Measurements from ENCODE around the gene F12. TPM values are rescaled to one million over a fixed set of nuclear protein-coding genes. Genes with fewer than 3 reads are reported as not detected.

The F12 gene
- total RNA-seq: 1 to 10 TPM; 5.6 TPM

- Mint-ChIP-seq H3K36me3 (no peaks in the 10 kb centered on the region), H3K4me3 (no peak within 1 kb of the TSS), H3K27me3 (no peaks in the 10 kb centered on the region), H3K9me3 (no peaks in the 10 kb centered on the region), H3K4me1 (peaks cover 39% of the 10 kb centered on the region), H3K27ac (no peak within 1 kb of the TSS)
- no peak for DNase-seq
Measured at GRCh38 chr5:177409043-177409801, at the start of gene F12. TSS of gene F12 (minus strand) at chr5:177409564. CDS start at chr5:177409527, 37 bp downstream.

- Mint-ChIP-seq H3K4me3 (no peak overlapping the region), H3K27me3 (no peaks in the 10 kb centered on the region), H3K9me3 (no peaks in the 10 kb centered on the region), H3K4me1 (peaks cover 25% of the 10 kb centered on the region), H3K27ac (no peak overlapping the region), H3K36me3 (peaks cover 27% of the 10 kb centered on the region)
- no peak for DNase-seq
Measured at GRCh38 chr5:177458912-177459350, 49.6 kb upstream of the F12 start.

GRCh38 chr5:177457852-177458681, 48.7 kb upstream of the F12 start:
- no peaks in the 10 kb centered on the region for H3K9me3 Mint-ChIP-seq
- no peak overlapping the region for H3K27ac Mint-ChIP-seq
- H3K36me3 Mint-ChIP-seq: peaks cover 20% of the 10 kb centered on the region
- peaks cover 28% of the 10 kb centered on the region for H3K4me1 Mint-ChIP-seq
- no peak overlapping the region for H3K4me3 Mint-ChIP-seq
- no peaks in the 10 kb centered on the region for H3K27me3 Mint-ChIP-seq
- DNase-seq: no peak

- Mint-ChIP-seq H3K4me3 (peak overlapping the region; percentile 64), H3K9me3 (no peaks in the 10 kb centered on the region), H3K4me1 (peaks cover 22% of the 10 kb centered on the region), H3K27ac (peak overlapping the region; percentile 51), H3K27me3 (no peaks in the 10 kb centered on the region), H3K36me3 (peaks cover 13% of the 10 kb centered on the region)
- DNase-seq: peak; percentile 77
Measured at GRCh38 chr5:177456976-177457851, 47.9 kb upstream of the F12 start.

GRCh38 chr5:177456591-177456964, 47.2 kb upstream of the F12 start:
- no peaks in the 10 kb centered on the region for H3K27me3 Mint-ChIP-seq
- peaks cover 22% of the 10 kb centered on the region for H3K4me1 Mint-ChIP-seq
- no peaks in the 10 kb centered on the region for H3K9me3 Mint-ChIP-seq
- H3K36me3 Mint-ChIP-seq: peaks cover 8% of the 10 kb centered on the region
- H3K4me3 Mint-ChIP-seq: peak overlapping the region; percentile 84
- H3K27ac Mint-ChIP-seq: peak overlapping the region; percentile 54
- DNase-seq: no peak

GRCh38 chr5:177455661-177456590, 46.6 kb upstream of the F12 start:
- peak overlapping the region; percentile 84 for H3K4me3 Mint-ChIP-seq
- no peaks in the 10 kb centered on the region for H3K27me3 Mint-ChIP-seq
- peak overlapping the region; percentile 86 for H3K27ac Mint-ChIP-seq
- no peaks in the 10 kb centered on the region for H3K9me3 Mint-ChIP-seq
- H3K4me1 Mint-ChIP-seq: peaks cover 18% of the 10 kb centered on the region
- H3K36me3 Mint-ChIP-seq: peaks cover 5% of the 10 kb centered on the region
- DNase-seq: peak; percentile 89

- peaks cover 5% of the 10 kb centered on the region for H3K36me3 Mint-ChIP-seq
- peaks cover 18% of the 10 kb centered on the region for H3K4me1 Mint-ChIP-seq
- peak; percentile 96 for DNase-seq
- peak overlapping the region; percentile 84 for H3K4me3 Mint-ChIP-seq
- no peaks in the 10 kb centered on the region for H3K27me3 Mint-ChIP-seq
- H3K9me3 Mint-ChIP-seq: no peaks in the 10 kb centered on the region
- peak overlapping the region; percentile 74 for H3K27ac Mint-ChIP-seq
Measured at GRCh38 chr5:177455036-177455660, 45.8 kb upstream of the F12 start.

GRCh38 chr5:177454397-177455035, 45.2 kb upstream of the F12 start:
- peak; percentile 93 for DNase-seq
- Mint-ChIP-seq H3K4me3 (peak overlapping the region; percentile 84), H3K27ac (no peak overlapping the region), H3K4me1 (peaks cover 18% of the 10 kb centered on the region), H3K9me3 (no peaks in the 10 kb centered on the region), H3K36me3 (peaks cover 4% of the 10 kb centered on the region), H3K27me3 (no peaks in the 10 kb centered on the region)

GRCh38 chr5:177453852-177454396, 44.6 kb upstream of the F12 start:
- no peak for DNase-seq
- H3K27ac Mint-ChIP-seq: peak overlapping the region; percentile 80

GRCh38 chr5:177452688-177453638, 43.6 kb upstream of the F12 start:
- H3K9me3 Mint-ChIP-seq: no peaks in the 10 kb centered on the region
- H3K27me3 Mint-ChIP-seq: no peaks in the 10 kb centered on the region
- no peak overlapping the region for H3K27ac Mint-ChIP-seq
- H3K36me3 Mint-ChIP-seq: peaks cover 10% of the 10 kb centered on the region
- H3K4me1 Mint-ChIP-seq: peaks cover 26% of the 10 kb centered on the region
- H3K4me3 Mint-ChIP-seq: no peak overlapping the region
- DNase-seq: no peak

More at GRCh38 chr5:177453852-177454396, 44.6 kb upstream of the F12 start:
- no peaks in the 10 kb centered on the region for H3K27me3 Mint-ChIP-seq
- peaks cover 4% of the 10 kb centered on the region for H3K36me3 Mint-ChIP-seq
- H3K4me1 Mint-ChIP-seq: peaks cover 18% of the 10 kb centered on the region
- peak overlapping the region; percentile 83 for H3K4me3 Mint-ChIP-seq
- no peaks in the 10 kb centered on the region for H3K9me3 Mint-ChIP-seq

- Mint-ChIP-seq H3K4me1 (peaks cover 29% of the 10 kb centered on the region), H3K4me3 (no peak overlapping the region)
- no peak for DNase-seq
Measured at GRCh38 chr5:177450667-177451424, 41.5 kb upstream of the F12 start.

More at GRCh38 chr5:177450667-177451424, 41.5 kb upstream of the F12 start:
- Mint-ChIP-seq H3K9me3 (no peaks in the 10 kb centered on the region), H3K27me3 (peaks cover 2% of the 10 kb centered on the region), H3K36me3 (peaks cover 11% of the 10 kb centered on the region), H3K27ac (no peak overlapping the region)

All from activated naive CD8-positive, alpha-beta T cell treated with anti-CD3 and anti-CD28 coated beads for 36 hours (primary cell).